ENCODE data around the gene ITPR2.
"Not testable (repeated sequence)": the region's sequence is repeated elsewhere in the genome, so short reads cannot be mapped to it uniquely, and the experiment has no call there.

ITPR2 gene

GRCh38 chr12:26832822-26833742 lies at the start of gene ITPR2:
Gene ITPR2, minus strand, starts transcription at chr12:26833194. Its CDS starts 413 bp downstream, at chr12:26832781.
- in situ Hi-C loops (cut with HindIII; ENCODE audit: low sequenced_read_pairs) = no loop called here

- in situ Hi-C loops (cut with HindIII; ENCODE audit: low sequenced_read_pairs) = no loop called here
These were observed 47.6 kb upstream of the ITPR2 start for GRCh38 chr12:26880625-26881024.

GRCh38 chr12:26878661-26879119 lies 45.7 kb upstream of the ITPR2 start:
- in situ Hi-C loops (cut with HindIII; ENCODE audit: low sequenced_read_pairs) = loop anchor here (5.0 kb wide), 1 partner anchor 39 kb away; no protein-coding TSS in a partner anchor

- in situ Hi-C loops (cut with HindIII; ENCODE audit: low sequenced_read_pairs) = loop anchor here (5.0 kb wide), 1 partner anchor 43 kb away; no protein-coding TSS in a partner anchor
These were observed 41.7 kb upstream of the ITPR2 start for GRCh38 chr12:26874501-26875296.

- in situ Hi-C loops (cut with HindIII; ENCODE audit: low sequenced_read_pairs) = no loop called here
These were observed 39.6 kb upstream of the ITPR2 start for GRCh38 chr12:26872625-26873024.

- in situ Hi-C loops (cut with HindIII; ENCODE audit: low sequenced_read_pairs) = no loop called here
These were observed 39.0 kb upstream of the ITPR2 start for GRCh38 chr12:26871985-26872384.

- in situ Hi-C loops (cut with HindIII; ENCODE audit: low sequenced_read_pairs) = no loop called here
These were observed 37.8 kb upstream of the ITPR2 start for GRCh38 chr12:26870491-26871419.

GRCh38 chr12:26869908-26870459 lies 37.0 kb upstream of the ITPR2 start:
- in situ Hi-C loops (cut with HindIII; ENCODE audit: low sequenced_read_pairs) = no loop called here

- in situ Hi-C loops (cut with HindIII; ENCODE audit: low sequenced_read_pairs) = no loop called here
These were observed 36.1 kb upstream of the ITPR2 start for GRCh38 chr12:26869104-26869494.

- in situ Hi-C loops (cut with HindIII; ENCODE audit: low sequenced_read_pairs) = no loop called here
These were observed 35.6 kb upstream of the ITPR2 start for GRCh38 chr12:26868447-26869103.

- in situ Hi-C loops (cut with HindIII; ENCODE audit: low sequenced_read_pairs) = no loop called here
These were observed 34.1 kb upstream of the ITPR2 start for GRCh38 chr12:26867080-26867479.

- in situ Hi-C loops (cut with HindIII; ENCODE audit: low sequenced_read_pairs) = no loop called here
These were observed 30.5 kb upstream of the ITPR2 start for GRCh38 chr12:26863515-26863914.

- in situ Hi-C loops (cut with HindIII; ENCODE audit: low sequenced_read_pairs) = not testable (repeated sequence)
These were observed 29.8 kb upstream of the ITPR2 start for GRCh38 chr12:26862787-26863186.

- in situ Hi-C loops (cut with HindIII; ENCODE audit: low sequenced_read_pairs) = no loop called here
These were observed 28.7 kb upstream of the ITPR2 start for GRCh38 chr12:26861690-26862089.

GRCh38 chr12:26857465-26858176 lies 24.6 kb upstream of the ITPR2 start:
- in situ Hi-C loops (cut with HindIII; ENCODE audit: low sequenced_read_pairs) = no loop called here

- in situ Hi-C loops (cut with HindIII; ENCODE audit: low sequenced_read_pairs) = no loop called here
These were observed 22.3 kb upstream of the ITPR2 start for GRCh38 chr12:26855337-26855736.

- in situ Hi-C loops (cut with HindIII; ENCODE audit: low sequenced_read_pairs) = no loop called here
These were observed 21.0 kb upstream of the ITPR2 start for GRCh38 chr12:26854031-26854390.

GRCh38 chr12:26853303-26854030 lies 20.5 kb upstream of the ITPR2 start:
- in situ Hi-C loops (cut with HindIII; ENCODE audit: low sequenced_read_pairs) = no loop called here
